Osteocyte (in vitro differentiated cells): ENCODE data around the gene RFC2. TPM values are rescaled to one million over a fixed set of nuclear protein-coding genes. Genes with fewer than 3 reads are reported as not detected.
A peak's percentile ranks its signal among the peaks of the same experiment; 100 is the strongest.
"Not testable (repeated sequence)": the region's sequence is repeated elsewhere in the genome, so short reads cannot be mapped to it uniquely, and the experiment has no call there.

Experiments
- DNase-seq: peaks from one replicate; pipeline ENCODE4 v3.0.0; 2021; ENCODE audit warnings: mixed read lengths; ENCODE audit not compliant: unreplicated experiment; ENCODE audit errors: extremely low spot score
- H3K27ac Mint-ChIP-seq: one replicate; pipeline ENCODE4 v1.8.0; 2021; ENCODE audit warnings: mild to moderate bottlenecking, mixed read lengths; ENCODE audit not compliant: unreplicated experiment
- H3K27me3 Mint-ChIP-seq: one replicate; pipeline ENCODE4 v1.8.0; 2021; ENCODE audit warnings: mixed read lengths; ENCODE audit not compliant: unreplicated experiment
- H3K36me3 Mint-ChIP-seq: one replicate; pipeline ENCODE4 v1.8.0; 2021; ENCODE audit warnings: mixed read lengths; ENCODE audit not compliant: unreplicated experiment
- H3K4me1 Mint-ChIP-seq: one replicate; pipeline ENCODE4 v1.8.0; 2021; ENCODE audit warnings: mixed read lengths; ENCODE audit not compliant: unreplicated experiment
- H3K4me3 Mint-ChIP-seq: one replicate; pipeline ENCODE4 v1.8.0; 2021; ENCODE audit warnings: mild to moderate bottlenecking, moderate library complexity, mixed read lengths; ENCODE audit not compliant: unreplicated experiment
- H3K9me3 Mint-ChIP-seq: one replicate; pipeline ENCODE4 v1.8.0; 2021; ENCODE audit warnings: mixed read lengths; ENCODE audit not compliant: unreplicated experiment
- CTCF ChIP-seq: fragments of 200-600 bp; sonication (generic); IDR thresholded peaks from 2 replicates; pipeline ENCODE4 v1.5.0; 2021; ENCODE audit warnings: antibody characterized with exemption, mild to moderate bottlenecking, moderate library complexity
- total RNA-seq: library from RNA; stranded (reverse); gene quantifications from 2 replicates; pipeline ENCODE4 v1.2.1, GENCODE V29; 2021

Gene RFC2
- total RNA-seq, 1 donor from 2014 or later: 13.5 TPM

- Mint-ChIP-seq H3K9me3 (no peaks in the 10 kb centered on the region), H3K4me3 (peak overlapping the region; percentile 89), H3K27ac (peak overlapping the region; percentile 98), H3K4me1 (peaks cover 35% of the 10 kb centered on the region), H3K36me3 (peaks cover 6% of the 10 kb centered on the region), H3K27me3 (no peaks in the 10 kb centered on the region)
- TF ChIP-seq CTCF: no peak
- DNase-seq: no peak
Measured at GRCh38 chr7:74254858-74255379, 720 bp upstream of the RFC2 start.

DNA sequence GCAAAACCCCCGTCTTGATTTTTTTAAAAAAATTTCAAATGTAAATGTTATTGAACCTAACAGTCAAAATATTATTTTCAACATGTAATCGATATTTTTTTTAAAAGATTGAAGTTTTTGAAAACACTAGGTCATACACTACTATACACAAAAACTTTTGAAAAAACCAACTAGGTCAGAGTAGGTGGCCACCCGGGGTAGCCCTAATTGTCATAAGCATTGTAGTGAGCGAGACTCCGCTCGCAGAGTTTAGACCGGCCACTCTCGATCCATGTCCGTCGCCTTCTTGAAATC, 417 bp downstream of the RFC2 start:
- H3K27me3 Mint-ChIP-seq: no peaks in the 10 kb centered on the region
- peaks cover 13% of the 10 kb centered on the region for H3K36me3 Mint-ChIP-seq
- TF ChIP-seq CTCF: no peak
- H3K9me3 Mint-ChIP-seq: no peaks in the 10 kb centered on the region
- DNase-seq: no peak
- peak overlapping the region; percentile 98 for H3K27ac Mint-ChIP-seq
- H3K4me1 Mint-ChIP-seq: peaks cover 35% of the 10 kb centered on the region
- H3K4me3 Mint-ChIP-seq: peak overlapping the region; percentile 89

DNA sequence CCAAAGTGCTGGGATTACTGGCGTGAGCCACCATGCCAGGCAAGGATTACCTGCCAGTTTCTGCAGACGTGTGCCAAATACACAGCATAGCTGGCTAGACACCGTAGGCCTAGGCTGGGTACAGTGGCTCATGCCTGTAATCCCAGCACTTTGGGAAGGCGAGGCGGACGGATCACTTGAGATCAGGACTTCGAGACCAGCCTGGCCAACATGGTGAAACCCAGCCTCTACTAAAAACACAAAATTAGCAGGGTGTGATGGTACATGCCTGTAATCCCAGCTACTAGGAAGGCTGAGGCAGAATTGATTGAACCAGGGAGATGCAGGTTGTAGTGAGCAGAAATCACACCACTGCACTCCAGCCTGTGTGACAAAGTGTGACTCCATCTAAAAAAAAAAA, 868 bp downstream of the RFC2 start:
- no peak for TF ChIP-seq CTCF
- H3K27ac Mint-ChIP-seq: peak overlapping the region; percentile 98
- H3K36me3 Mint-ChIP-seq: peaks cover 15% of the 10 kb centered on the region
- no peaks in the 10 kb centered on the region for H3K27me3 Mint-ChIP-seq
- peaks cover 35% of the 10 kb centered on the region for H3K4me1 Mint-ChIP-seq
- no peaks in the 10 kb centered on the region for H3K9me3 Mint-ChIP-seq
- H3K4me3 Mint-ChIP-seq: peak overlapping the region; percentile 89
- DNase-seq: no peak

- Mint-ChIP-seq H3K4me1 (peaks cover 35% of the 10 kb centered on the region), H3K27ac (no peak overlapping the region), H3K27me3 (no peaks in the 10 kb centered on the region), H3K36me3 (peaks cover 15% of the 10 kb centered on the region), H3K4me3 (no peak overlapping the region), H3K9me3 (no peaks in the 10 kb centered on the region)
- no peak for DNase-seq
- no peak for TF ChIP-seq CTCF
Measured at GRCh38 chr7:74252893-74253292, 1.3 kb downstream of the RFC2 start.

DNA sequence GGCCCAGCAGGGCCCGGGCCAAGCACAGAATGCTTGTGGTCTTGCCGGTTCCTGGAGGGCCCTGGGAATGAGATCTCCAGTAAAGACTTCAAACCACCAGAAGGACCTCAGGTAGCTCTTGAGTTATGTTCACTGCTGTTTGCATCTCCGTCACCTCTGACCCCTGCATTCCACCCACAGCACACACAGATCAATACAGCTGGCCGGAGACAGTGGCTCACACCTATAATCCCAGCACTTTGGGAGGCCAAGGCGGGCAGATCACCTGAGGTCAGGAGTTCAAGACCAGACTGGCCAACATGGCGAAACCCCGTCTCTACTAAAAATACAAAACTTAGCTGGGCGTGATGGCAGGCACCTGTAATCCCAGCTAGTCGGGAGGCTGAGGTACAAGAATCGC, 5.1 kb downstream of the RFC2 start:
- H3K27ac Mint-ChIP-seq, DNase-seq, H3K4me3 Mint-ChIP-seq, H3K27me3 Mint-ChIP-seq, H3K9me3 Mint-ChIP-seq: not testable (repeated sequence)
- H3K4me1 Mint-ChIP-seq: peaks cover 12% of the 10 kb centered on the region
- peaks cover 22% of the 10 kb centered on the region for H3K36me3 Mint-ChIP-seq

DNA sequence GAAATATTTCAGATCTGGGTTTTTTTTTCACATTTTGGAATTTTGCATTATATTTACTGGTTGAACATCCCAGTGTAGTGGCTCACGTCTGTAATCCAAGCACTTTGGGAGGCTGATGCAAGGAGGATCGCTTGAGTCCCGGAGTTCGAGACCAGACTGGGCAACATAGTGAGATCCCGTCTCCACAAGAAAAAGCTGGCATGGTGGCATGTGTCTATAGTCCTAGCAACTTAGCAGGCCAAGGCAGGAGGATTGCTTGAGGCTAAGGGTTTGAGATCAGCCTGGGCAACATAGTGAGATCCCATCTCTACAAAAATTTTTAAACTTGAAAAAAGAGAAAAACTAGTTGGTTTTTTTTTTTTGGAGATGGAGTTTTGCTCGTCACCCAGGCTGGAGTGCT, 6.0 kb downstream of the RFC2 start:
- no peaks in the 10 kb centered on the region for H3K9me3 Mint-ChIP-seq

More for the DNA sequence above, 6.0 kb downstream of the RFC2 start:
- Mint-ChIP-seq H3K4me3 (no peak overlapping the region), H3K27ac (no peak overlapping the region), H3K27me3 (no peaks in the 10 kb centered on the region), H3K36me3 (peaks cover 22% of the 10 kb centered on the region), H3K4me1 (peaks cover 5% of the 10 kb centered on the region)
- TF ChIP-seq CTCF: no peak
- no peak for DNase-seq
